Measurements from ENCODE around the gene PATL1.
"Not testable (repeated sequence)": the region's sequence is repeated elsewhere in the genome, so short reads cannot be mapped to it uniquely, and the experiment has no call there.

The PATL1 gene

GRCh38 chr11:59673291-59673690 lies 4.5 kb upstream of the PATL1 start:
- DNase-seq (ENCODE audit: low read depth): no peak

DNA sequence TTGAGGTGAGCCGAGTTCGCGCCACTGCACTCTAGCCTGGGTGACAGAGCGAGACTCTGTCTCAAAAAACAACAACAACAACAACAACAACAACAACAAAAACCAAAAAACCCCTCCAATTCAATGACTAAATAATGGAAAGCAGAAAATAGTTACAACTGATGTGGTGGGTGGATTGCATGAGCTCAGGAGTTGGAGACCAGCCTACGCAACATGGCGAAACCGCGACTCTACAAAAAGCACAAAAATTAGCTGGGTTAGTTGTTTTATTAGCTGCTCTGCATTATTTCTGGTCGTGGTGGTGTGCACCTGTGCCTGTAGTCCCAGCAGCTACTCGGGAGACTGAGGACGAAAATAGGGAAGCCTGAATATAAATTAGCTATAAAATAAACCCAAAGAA lies 2.6 kb upstream of the PATL1 start:
- DNase-seq (ENCODE audit: low read depth): no peak

DNA sequence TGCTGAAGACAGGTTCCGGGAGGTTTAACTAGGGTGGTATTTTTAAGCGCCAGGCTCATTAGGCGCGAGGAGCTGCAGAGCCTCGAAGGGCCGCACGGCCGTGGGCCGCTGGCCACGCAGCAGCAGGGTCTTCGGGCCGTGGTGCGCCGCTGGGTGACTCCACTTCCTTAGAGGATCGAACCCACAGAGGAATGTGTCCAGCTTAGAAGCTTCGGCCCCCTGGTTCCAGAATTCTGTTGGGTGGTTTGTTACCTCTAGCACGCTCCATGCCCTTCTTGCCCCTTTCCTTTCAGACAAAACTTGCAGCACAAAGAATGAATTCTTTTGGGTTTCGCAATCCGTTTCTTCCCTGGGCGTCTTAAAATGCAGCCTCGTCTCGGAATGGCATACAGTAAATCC lies 773 bp upstream of the PATL1 start:
- DNase-seq (ENCODE audit: low read depth): no peak

GRCh38 chr11:59668188-59668949 lies 468 bp downstream of the PATL1 start:
- peak; percentile 80 for DNase-seq (ENCODE audit: low read depth)

- DNase-seq (ENCODE audit: low read depth): no peak
Observed at GRCh38 chr11:59667812-59668187, 1.0 kb downstream of the PATL1 start.

DNA sequence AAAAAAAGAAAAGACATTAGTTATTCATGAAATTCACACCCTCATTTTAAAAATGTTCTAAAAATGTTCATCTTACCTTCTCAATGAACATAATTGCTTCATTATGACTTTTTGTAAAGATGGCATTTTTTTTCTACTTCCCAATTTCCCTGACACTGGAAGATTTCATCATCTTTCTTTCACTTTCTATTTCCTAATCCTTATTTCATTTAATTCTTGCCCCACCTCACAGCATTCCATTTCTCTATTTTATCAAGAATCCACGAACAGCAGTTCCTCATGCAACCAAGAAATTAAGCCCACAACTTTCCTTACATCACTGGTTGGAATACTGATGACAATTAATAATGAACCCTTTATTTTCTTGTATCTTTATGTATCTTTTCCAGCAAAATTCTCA lies 1.9 kb downstream of the PATL1 start:
- no peak for DNase-seq (ENCODE audit: low read depth)

DNA sequence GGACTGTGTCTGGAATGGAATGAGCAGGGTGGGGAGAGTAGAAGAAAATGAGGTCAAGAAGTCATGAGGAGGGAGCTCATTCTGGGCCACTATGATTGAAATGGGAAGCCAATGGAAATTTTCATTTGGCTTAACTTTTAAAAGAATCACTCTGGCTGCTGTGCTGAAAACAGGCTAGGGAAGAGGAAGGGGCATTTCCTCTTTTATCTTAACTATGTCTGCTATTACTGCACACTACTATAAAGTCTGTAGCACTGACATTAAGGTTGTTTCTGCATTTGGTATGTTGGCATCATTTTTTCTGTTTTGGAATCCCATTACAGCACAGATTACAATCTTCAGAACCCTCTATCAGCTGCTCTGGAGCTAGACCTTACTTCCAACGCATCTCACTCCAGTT lies 8.2 kb downstream of the PATL1 start:
- DNase-seq (ENCODE audit: low read depth): no peak

DNA sequence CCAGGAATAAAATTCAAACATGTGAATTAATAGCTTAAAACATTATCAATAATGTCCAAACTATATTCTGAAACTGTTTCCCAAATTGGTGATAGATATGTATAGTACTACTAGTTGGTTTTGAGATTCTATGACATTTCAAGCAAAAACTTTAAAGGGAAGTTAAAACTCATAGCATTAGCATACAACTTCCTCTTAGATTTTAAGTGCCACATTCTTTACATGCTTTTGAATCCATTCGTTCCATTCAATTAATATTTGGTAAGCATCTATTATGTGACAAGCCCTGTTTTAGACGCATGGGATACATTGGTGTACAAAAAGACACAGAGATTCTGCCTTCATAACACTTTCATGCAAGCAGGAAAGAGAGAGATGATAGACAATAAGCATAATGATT lies 8.9 kb downstream of the PATL1 start:
- DNase-seq (ENCODE audit: low read depth): no peak

DNA sequence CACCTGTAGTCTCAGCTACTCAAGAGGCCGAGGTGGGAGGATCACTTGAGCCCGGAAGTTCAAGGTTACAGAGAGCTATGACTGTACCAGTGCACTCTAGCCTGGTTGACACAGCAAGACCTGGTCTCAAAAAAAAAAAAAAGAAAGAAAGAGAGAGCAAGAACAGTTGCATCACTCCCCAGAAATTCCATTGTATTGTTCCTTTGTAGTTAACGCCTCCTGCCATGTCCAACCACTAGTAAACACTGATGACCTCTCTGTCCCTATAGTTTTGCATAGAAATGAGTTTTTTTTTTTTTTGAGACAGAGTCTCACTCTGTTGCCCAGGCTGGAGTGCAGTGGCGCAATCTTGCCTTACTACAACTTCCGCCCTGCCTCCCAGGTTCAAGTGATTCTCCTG lies 10.8 kb downstream of the PATL1 start:
- no peak for DNase-seq (ENCODE audit: low read depth)

DNA sequence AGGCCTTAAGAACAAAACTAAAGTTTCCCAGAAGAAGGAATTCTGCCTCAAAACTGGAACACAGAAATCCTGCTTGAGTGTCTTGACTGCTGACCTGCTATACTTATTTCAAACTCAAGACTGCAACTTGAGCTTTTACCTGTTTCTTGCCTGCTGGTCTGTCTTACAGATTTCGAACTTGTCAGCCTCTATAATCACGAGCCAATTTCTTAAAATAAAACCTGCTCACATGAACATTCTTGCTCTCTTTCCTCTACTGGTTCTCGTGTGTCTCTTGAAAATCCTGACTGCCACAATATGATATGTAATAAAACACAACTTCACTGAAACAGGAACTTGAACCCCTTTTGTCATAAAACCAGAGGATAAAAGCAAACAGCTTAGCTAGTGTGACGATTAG lies 13.9 kb downstream of the PATL1 start:
- DNase-seq (ENCODE audit: low read depth): no peak

- DNase-seq (ENCODE audit: low read depth): no peak
Observed at GRCh38 chr11:59647245-59647980, 21.4 kb downstream of the PATL1 start.

- no peak for DNase-seq (ENCODE audit: low read depth)
Observed at GRCh38 chr11:59644528-59644927, 24.3 kb downstream of the PATL1 start.

- DNase-seq (ENCODE audit: low read depth): no peak
Observed at GRCh38 chr11:59643390-59643789, 25.4 kb downstream of the PATL1 start.

- no peak for DNase-seq (ENCODE audit: low read depth)
Observed at GRCh38 chr11:59641156-59641555, 27.7 kb downstream of the PATL1 start.

DNA sequence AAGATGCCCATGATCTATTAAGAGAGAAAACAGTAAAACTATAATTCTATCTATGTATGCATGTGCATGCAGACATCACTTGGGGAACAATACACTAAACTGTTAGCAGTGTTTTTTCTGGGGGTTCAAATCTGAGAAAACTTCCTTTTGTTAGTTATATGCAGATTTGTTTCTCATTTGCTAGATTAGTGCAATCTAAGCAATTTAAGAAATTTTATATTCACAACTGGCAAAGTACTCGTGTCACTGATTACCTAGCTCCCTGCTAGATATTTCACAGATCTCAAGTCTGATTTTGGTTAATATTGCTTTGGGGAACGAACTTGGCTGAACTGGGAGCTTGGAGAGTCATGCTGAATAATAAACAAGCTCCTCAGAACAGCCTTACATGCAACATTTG lies 38.3 kb downstream of the PATL1 start:
- no peak for DNase-seq (ENCODE audit: low read depth)

DNA sequence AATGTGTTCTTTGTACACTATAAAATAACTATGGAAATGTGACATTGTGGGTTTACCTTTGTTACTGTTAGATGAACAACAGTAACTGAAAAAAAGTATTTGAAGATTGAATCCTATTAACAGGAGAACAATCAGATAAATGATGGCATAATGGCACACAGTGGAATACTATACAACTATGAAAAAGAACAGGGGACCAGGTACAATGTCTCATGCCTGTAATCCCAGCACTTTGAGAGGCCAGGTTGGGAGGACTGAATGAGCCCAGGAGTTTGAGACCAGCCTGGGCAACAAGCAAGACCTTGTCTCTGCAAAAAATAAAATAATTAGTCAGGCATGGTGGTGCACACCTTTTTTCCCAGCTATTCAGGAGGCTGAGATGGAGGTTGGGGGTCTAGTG lies 38.8 kb downstream of the PATL1 start:
- no peak for DNase-seq (ENCODE audit: low read depth)

DNA sequence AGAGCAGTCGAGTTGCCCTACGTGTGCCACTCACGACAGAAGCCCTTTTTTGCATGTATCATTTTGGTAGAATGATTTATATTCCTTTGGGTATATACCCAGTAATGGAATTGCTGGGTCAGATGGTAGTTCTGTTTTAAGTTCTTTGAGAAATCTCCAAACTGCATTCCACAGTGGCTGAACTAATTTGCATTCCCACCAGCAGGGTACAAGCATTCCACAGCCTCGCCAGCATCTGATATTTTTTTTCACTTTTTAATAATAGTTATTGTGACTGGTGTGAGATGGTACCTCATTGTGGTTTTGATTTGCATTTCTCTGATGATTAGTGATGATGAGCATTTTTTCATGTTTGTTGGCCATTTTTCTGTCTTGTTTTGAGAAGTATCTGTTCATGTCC lies 41.9 kb downstream of the PATL1 start:
- DNase-seq (ENCODE audit: low read depth): not testable (repeated sequence)

DNA sequence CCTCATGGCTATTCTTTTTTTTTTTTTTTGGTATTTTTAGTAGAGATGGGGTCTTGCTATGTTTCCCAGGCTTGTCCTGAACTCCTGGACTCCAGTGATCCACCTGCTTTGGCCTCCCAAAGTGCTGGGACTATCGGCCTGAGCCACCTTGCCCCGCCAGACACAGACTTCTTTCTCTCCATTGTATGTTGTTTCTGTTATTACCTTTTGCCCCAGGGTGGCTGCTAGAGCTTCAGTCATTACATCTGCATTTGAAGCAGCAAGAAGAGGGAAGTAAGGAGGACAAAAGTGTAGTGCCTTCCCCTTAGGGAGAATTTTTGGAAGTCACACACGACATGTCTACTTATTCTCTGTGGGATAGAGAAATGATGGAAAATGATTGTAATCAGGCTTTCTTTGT lies 43.1 kb downstream of the PATL1 start:
- no peak for DNase-seq (ENCODE audit: low read depth)

- DNase-seq (ENCODE audit: low read depth): no peak
Observed at GRCh38 chr11:59617876-59618275, 51.0 kb downstream of the PATL1 start.

DNA sequence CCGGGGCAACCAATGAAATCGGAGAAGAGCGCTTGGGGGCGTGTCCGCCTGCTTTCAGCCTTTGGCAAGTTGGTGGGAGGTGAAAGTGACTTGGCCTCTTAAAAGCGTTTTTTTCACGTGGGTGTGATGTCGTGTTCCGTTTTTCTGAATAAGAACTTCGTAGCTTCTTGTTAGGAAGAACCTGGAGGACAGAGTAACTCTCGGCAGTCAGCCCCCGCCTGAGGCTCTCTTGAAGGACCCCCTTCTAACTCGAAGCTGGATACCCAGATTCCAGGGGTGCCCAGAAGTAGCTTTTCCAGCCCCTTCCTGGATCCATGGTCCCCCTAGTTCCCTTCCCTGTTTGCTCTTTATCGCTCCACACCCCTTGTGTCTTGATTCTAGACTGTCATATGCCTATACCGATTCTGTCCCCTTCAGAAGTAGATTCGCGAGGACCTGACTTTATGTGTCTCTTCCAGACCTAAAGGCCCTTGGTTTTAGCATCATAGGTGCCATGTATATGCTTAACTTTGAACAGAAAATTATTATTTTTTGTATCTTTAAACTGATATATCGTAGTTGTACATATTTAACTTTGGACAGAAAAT lies 52.3 kb downstream of the PATL1 start:
- no peak for DNase-seq (ENCODE audit: low read depth)

GRCh38 chr11:59615637-59616395 lies 53.0 kb downstream of the PATL1 start, which contains the start of gene OSBP:
OSBP (minus strand) TSS chr11:59615774; CDS start chr11:59615664, 110 bp downstream.
- DNase-seq (ENCODE audit: low read depth): peak; percentile 97

DNA sequence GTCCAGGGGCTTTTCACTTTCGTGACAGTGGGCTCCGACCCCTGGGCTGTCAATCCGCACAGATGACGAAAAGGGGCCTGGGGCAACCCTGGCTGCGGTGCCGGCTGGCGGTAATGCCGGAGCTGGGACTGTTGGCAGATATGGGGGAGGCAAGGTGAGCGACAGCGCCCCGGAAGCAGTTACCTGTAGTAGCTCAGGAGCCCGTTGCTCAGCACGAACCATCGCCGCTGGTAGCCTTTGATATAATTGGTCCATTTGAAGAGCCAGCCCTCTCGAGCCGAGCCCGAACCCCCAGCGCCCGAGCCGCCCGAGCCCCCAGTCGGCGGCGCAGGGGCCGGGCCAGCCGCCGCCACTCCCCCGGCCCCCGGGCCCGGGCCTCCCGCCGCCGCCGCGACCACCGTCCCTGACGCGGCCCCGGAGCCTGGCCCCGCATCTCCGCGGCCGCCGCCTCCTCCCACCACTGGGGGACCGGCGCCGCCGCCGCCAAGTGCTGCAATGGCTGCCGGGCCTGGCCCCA lies 53.7 kb downstream of the PATL1 start:
- peak; percentile 46 for DNase-seq (ENCODE audit: low read depth)

Data from stimulated activated CD4-positive, alpha-beta T cell treated with anti-CD3 and anti-CD28 coated beads, Interleukin-2, amount 100 ng/mL, for 4 hours (primary cell).